Mesothelial cell of epicardium (in vitro differentiated cells): ENCODE results near the gene RGS19. TPM values are rescaled to one million over a fixed set of nuclear protein-coding genes. Genes with fewer than 3 reads are reported as not detected.

Experiments
- DNase-seq, 2 experiments: peaks; one replicate each; pipeline ENCODE4 v3.0.0; 2021; ENCODE audit warnings: low spot score in 2 of 2; ENCODE audit not compliant: unreplicated experiment in 2 of 2
- H3K27ac Mint-ChIP-seq: 2 replicates; pipeline ENCODE4 v1.8.0; 2021; ENCODE audit warnings: mixed read lengths
- H3K27me3 Mint-ChIP-seq: 2 replicates; pipeline ENCODE4 v1.8.0; 2021; ENCODE audit warnings: low read depth, mixed read lengths
- H3K36me3 Mint-ChIP-seq: 2 replicates; pipeline ENCODE4 v1.8.0; 2021; ENCODE audit warnings: mixed read lengths
- H3K4me1 Mint-ChIP-seq: 2 replicates; pipeline ENCODE4 v1.8.0; 2021; ENCODE audit warnings: mixed read lengths
- H3K4me3 Mint-ChIP-seq: 2 replicates; pipeline ENCODE4 v1.8.0; 2021; ENCODE audit warnings: mild to moderate bottlenecking, moderate library complexity, mixed read lengths
- H3K9me3 Mint-ChIP-seq: 2 replicates; pipeline ENCODE4 v1.8.0; 2021; ENCODE audit warnings: mixed read lengths
- CTCF ChIP-seq: fragments of 200-600 bp; sonication (generic); IDR thresholded peaks from one replicate; pipeline ENCODE4 v1.5.0; 2021; ENCODE audit warnings: antibody characterized with exemption; ENCODE audit not compliant: unreplicated experiment
- total RNA-seq: library from RNA; stranded (reverse); gene quantifications from 3 replicates; pipeline ENCODE4 v1.2.1, GENCODE V29; 2021

RGS19 gene
- total RNA-seq, 1 donor from 2014 or later: 7.9 TPM

- peaks cover 77% of the 10 kb centered on the region for H3K27me3 Mint-ChIP-seq
- H3K4me1 Mint-ChIP-seq: no peaks in the 10 kb centered on the region
- no peak for DNase-seq
- H3K27ac Mint-ChIP-seq: no peak overlapping the region
- TF ChIP-seq CTCF: no peak
- H3K4me3 Mint-ChIP-seq: no peak overlapping the region
- no peaks in the 10 kb centered on the region for H3K9me3 Mint-ChIP-seq
- H3K36me3 Mint-ChIP-seq: no peaks in the 10 kb centered on the region
Observed at GRCh38 chr20:64047968-64048401, 31.3 kb downstream of the RGS19 start.

GRCh38 chr20:64047046-64047389 is 32.3 kb downstream of the RGS19 start:
- H3K36me3 Mint-ChIP-seq: no peaks in the 10 kb centered on the region
- H3K9me3 Mint-ChIP-seq: no peaks in the 10 kb centered on the region
- H3K4me1 Mint-ChIP-seq: no peaks in the 10 kb centered on the region
- no peak for DNase-seq
- TF ChIP-seq CTCF: no peak
- H3K27ac Mint-ChIP-seq: no peak overlapping the region
- peaks cover 77% of the 10 kb centered on the region for H3K27me3 Mint-ChIP-seq
- H3K4me3 Mint-ChIP-seq: no peak overlapping the region

GRCh38 chr20:64045346-64046011 is 33.8 kb downstream of the RGS19 start:
- Mint-ChIP-seq H3K36me3 (no peaks in the 10 kb centered on the region), H3K27ac (no peak overlapping the region), H3K27me3 (peaks cover 77% of the 10 kb centered on the region), H3K9me3 (no peaks in the 10 kb centered on the region), H3K4me3 (no peak overlapping the region), H3K4me1 (no peaks in the 10 kb centered on the region)
- DNase-seq: no peak
- TF ChIP-seq CTCF: no peak

GRCh38 chr20:64044484-64045247 is 34.7 kb downstream of the RGS19 start:
- Mint-ChIP-seq H3K27me3 (peaks cover 78% of the 10 kb centered on the region), H3K36me3 (no peaks in the 10 kb centered on the region), H3K9me3 (no peaks in the 10 kb centered on the region), H3K4me3 (no peak overlapping the region), H3K27ac (no peak overlapping the region), H3K4me1 (peaks cover under 1% of the 10 kb centered on the region)
- no peak for TF ChIP-seq CTCF
- no peak for DNase-seq

- Mint-ChIP-seq H3K27ac (no peak overlapping the region), H3K4me1 (peaks cover 5% of the 10 kb centered on the region), H3K36me3 (no peaks in the 10 kb centered on the region), H3K27me3 (peaks cover 83% of the 10 kb centered on the region), H3K4me3 (no peak overlapping the region), H3K9me3 (no peaks in the 10 kb centered on the region)
- DNase-seq: no peak
- TF ChIP-seq CTCF: no peak
Observed at GRCh38 chr20:64043768-64044167, 35.5 kb downstream of the RGS19 start.
